Mesendoderm (in vitro differentiated cells): ENCODE measurements around the gene RADIL.

Experiments used
- DNase-seq: peaks from one replicate; pipeline ENCODE4 v3.0.0; 2013
- H2AK5ac ChIP-seq: 2 replicates; pipeline ENCODE4 v1.6.1; 2013; ENCODE audit warnings: low read length, inconsistent platforms
- H2BK120ac ChIP-seq: 2 replicates; pipeline ENCODE4 v1.6.1; 2013; ENCODE audit warnings: low read depth, mild to moderate bottlenecking, low read length, moderate library complexity, mixed read lengths
- H2BK15ac ChIP-seq: replicated peaks from 2 replicates; pipeline ENCODE4 v1.6.1; 2013; ENCODE audit warnings: low read depth, mild to moderate bottlenecking, moderate library complexity
- H2BK5ac ChIP-seq: 2 replicates; pipeline ENCODE4 v1.6.1; 2013; ENCODE audit warnings: low read length, inconsistent platforms
- H3K18ac ChIP-seq: 2 replicates; pipeline ENCODE4 v1.6.1; 2013; ENCODE audit warnings: mild to moderate bottlenecking, low read length, mixed read lengths
- H3K23ac ChIP-seq: one replicate; pipeline ENCODE4 v1.6.1; 2013; ENCODE audit warnings: low read length
- H3K27ac ChIP-seq: 2 replicates; pipeline ENCODE4 v1.5.1; 2013; ENCODE audit warnings: low read depth, mild to moderate bottlenecking, inconsistent platforms, low read length, moderate library complexity
- H3K27me3 ChIP-seq: 2 replicates; pipeline ENCODE4 v1.6.1; 2013; ENCODE audit warnings: low read length, control low read depth, mild to moderate bottlenecking, inconsistent platforms; ENCODE audit not compliant: insufficient read depth, poor library complexity
- H3K36me3 ChIP-seq: 2 replicates; pipeline ENCODE4 v1.6.1; 2013; ENCODE audit warnings: low read length, inconsistent platforms; ENCODE audit not compliant: control insufficient read depth, insufficient read depth
- H3K4ac ChIP-seq: one replicate; pipeline ENCODE4 v1.6.1; 2013; ENCODE audit warnings: low read depth, mild to moderate bottlenecking, low read length, moderate library complexity
- H3K4me1 ChIP-seq: 2 replicates; pipeline ENCODE4 v1.6.1; 2013; ENCODE audit warnings: low read depth, low read length, inconsistent platforms; ENCODE audit not compliant: control insufficient read depth
- H3K4me2 ChIP-seq: 2 replicates; pipeline ENCODE4 v1.6.1; 2013; ENCODE audit warnings: low read length
- H3K4me3 ChIP-seq: 2 replicates; pipeline ENCODE4 v1.5.1; 2013; ENCODE audit warnings: mild to moderate bottlenecking, low read length
- H3K56ac ChIP-seq: one replicate; pipeline ENCODE4 v1.6.1; 2013; ENCODE audit warnings: low read length
- H3K79me1 ChIP-seq: 2 replicates; pipeline ENCODE4 v1.6.1; 2013; ENCODE audit warnings: low read length, inconsistent platforms
- H3K79me2 ChIP-seq: 2 replicates; pipeline ENCODE4 v1.6.1; 2013; ENCODE audit warnings: mild to moderate bottlenecking, low read length; ENCODE audit not compliant: control insufficient read depth, insufficient read depth
- H3K9ac ChIP-seq: 2 replicates; pipeline ENCODE4 v1.6.1; 2013; ENCODE audit warnings: low read length, inconsistent platforms
- H4K5ac ChIP-seq: one replicate; pipeline ENCODE4 v1.6.1; 2013; ENCODE audit warnings: low read length
- H4K8ac ChIP-seq: one replicate; pipeline ENCODE4 v1.6.1; 2013; ENCODE audit warnings: low read depth, mild to moderate bottlenecking, control low read depth, low read length, moderate library complexity
- WGBS: extraction: QIAGEN DNeasy Blood & Tissue Kit; methylation state at CpG from one replicate; pipeline ENCODE4 v1.1.7; 2013; ENCODE audit warnings: low lambda C conversion rate, missing lambda C conversion rate; ENCODE audit not compliant: insufficient coverage; ENCODE audit errors: extremely low coverage; 5-methylcytosine and 5-hydroxymethylcytosine counted together

Gene RADIL

DNA sequence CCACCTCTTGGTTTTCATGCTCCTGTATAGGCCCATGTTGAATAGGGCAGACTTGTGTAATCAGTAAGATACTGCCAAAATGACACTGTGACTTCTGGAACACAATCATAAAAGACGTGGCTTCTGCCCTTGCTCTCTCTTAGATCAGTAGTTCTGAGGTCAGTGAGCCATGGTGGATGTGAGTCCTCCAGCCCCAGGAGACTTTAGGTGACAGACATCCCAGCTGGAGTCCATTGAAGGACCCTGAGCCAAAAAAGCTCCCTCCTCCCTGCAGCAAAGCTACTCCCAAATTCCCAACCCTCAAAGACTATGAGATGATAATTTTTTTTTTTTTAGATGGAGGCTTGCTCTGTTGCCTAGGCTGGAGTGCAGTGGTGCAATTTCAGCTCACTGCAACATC, 3.2 kb upstream of the RADIL start:
- Histone ChIP-seq H3K18ac (no peak overlapping the region), H3K4me2 (no peak overlapping the region), H3K9ac (no peak overlapping the region), H3K56ac (no peak overlapping the region), H3K23ac (no peak overlapping the region), H4K5ac (no peak overlapping the region), H2BK15ac (no peak overlapping the region), H2AK5ac (no peak overlapping the region), H3K4me1 (no peaks in the 10 kb centered on the region), H4K8ac (no peak overlapping the region), H3K79me1 (no peaks in the 10 kb centered on the region), H3K27me3 (no peaks in the 10 kb centered on the region), H2BK5ac (no peak overlapping the region), H3K4ac (no peak overlapping the region), H3K27ac (no peak overlapping the region), H3K36me3 (no peaks in the 10 kb centered on the region), H3K79me2 (no peaks in the 10 kb centered on the region), H2BK120ac (no peak overlapping the region), H3K4me3 (no peak overlapping the region)
- WGBS = no CpG with 5 or more reads among the region's 1 CpG
- DNase-seq = peak; percentile 34

DNA sequence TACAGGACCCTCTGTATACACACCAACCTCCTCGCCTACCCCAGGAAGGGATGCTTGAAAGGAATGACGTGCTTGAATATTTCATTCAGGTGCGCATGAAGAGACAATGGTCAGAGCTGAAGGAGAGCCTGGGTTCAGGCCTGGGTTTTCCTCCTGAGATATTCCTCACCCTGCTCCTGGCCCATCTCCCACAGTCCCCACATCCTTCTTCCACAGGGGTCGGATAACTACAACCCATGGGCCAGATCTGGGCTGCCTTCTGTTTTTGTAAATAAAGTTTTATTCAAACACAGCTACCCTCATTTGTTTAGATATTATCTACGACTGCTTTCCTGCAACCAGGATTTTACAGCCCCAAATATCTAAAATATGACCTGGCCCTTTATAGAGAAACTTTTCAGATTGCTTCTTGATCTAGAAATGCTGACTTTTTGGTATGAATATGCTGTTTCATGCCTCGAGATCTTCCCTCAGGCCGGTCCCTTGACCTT, 1.8 kb upstream of the RADIL start:
- Histone ChIP-seq H2BK15ac (no peak overlapping the region), H3K9ac (no peak overlapping the region), H3K79me1 (no peaks in the 10 kb centered on the region), H2BK120ac (no peak overlapping the region), H2BK5ac (no peak overlapping the region), H4K8ac (no peak overlapping the region), H3K27ac (no peak overlapping the region), H3K4me3 (no peak overlapping the region), H3K4ac (no peak overlapping the region), H3K27me3 (no peaks in the 10 kb centered on the region), H3K18ac (no peak overlapping the region), H3K4me1 (no peaks in the 10 kb centered on the region), H4K5ac (no peak overlapping the region), H3K79me2 (no peaks in the 10 kb centered on the region), H2AK5ac (no peak overlapping the region), H3K36me3 (no peaks in the 10 kb centered on the region), H3K23ac (no peak overlapping the region), H3K4me2 (no peak overlapping the region), H3K56ac (no peak overlapping the region)
- no peak for DNase-seq
- no CpG with 5 or more reads among the region's 7 CpGs for WGBS

DNA sequence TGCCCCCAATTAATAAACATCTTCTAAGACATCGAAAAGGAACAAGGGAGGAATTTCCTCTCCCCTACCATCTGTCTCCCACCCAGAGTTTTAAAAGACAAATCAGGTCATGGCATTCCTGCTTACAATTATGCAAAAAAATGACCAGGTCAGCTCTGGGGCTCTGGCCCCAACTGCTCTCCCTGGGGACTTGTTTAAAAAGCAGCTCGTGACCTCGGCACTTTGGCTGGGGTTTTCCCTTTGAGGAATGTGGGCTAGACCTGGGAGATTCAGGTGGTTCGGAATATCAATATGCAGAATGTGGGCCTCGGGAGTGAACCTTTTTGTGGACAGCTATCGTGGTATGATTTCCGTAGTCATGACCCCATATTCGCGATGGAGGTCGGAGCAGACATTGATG, 648 bp upstream of the RADIL start:
- H4K8ac ChIP-seq = no peak overlapping the region
- DNase-seq = no peak
- H3K79me2 ChIP-seq = no peaks in the 10 kb centered on the region
- no peak overlapping the region for H2BK15ac ChIP-seq
- H3K23ac ChIP-seq = no peak overlapping the region
- no peaks in the 10 kb centered on the region for H3K27me3 ChIP-seq
- H3K36me3 ChIP-seq = no peaks in the 10 kb centered on the region
- H2AK5ac ChIP-seq = no peak overlapping the region
- H3K56ac ChIP-seq = no peak overlapping the region
- no peak overlapping the region for H2BK5ac ChIP-seq
- no peak overlapping the region for H3K4me3 ChIP-seq
- WGBS = no CpG with 5 or more reads among the region's 10 CpGs
- no peak overlapping the region for H3K27ac ChIP-seq
- H3K4ac ChIP-seq = no peak overlapping the region
- no peaks in the 10 kb centered on the region for H3K4me1 ChIP-seq
- no peak overlapping the region for H3K18ac ChIP-seq
- H3K79me1 ChIP-seq = no peaks in the 10 kb centered on the region
- no peak overlapping the region for H2BK120ac ChIP-seq
- H4K5ac ChIP-seq = no peak overlapping the region
- no peak overlapping the region for H3K4me2 ChIP-seq
- H3K9ac ChIP-seq = no peak overlapping the region

DNA sequence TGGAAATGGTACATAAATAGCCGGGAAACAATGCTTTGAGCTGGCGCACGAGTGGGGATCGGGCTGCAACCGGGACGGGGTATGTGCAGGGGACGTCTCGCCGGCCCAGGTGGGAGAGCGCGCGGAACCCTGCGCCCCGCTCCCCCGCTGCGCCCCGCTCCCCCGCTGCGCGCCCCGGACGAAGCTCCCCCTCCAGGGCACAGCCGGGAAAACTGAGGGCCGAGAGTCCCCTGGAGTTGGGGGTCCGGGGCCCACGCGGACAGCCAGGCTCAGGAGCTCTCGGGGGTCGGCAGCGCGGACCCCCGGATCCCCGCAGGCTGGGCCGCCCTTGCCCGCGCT, 514 bp downstream of the RADIL start:
- Histone ChIP-seq H3K9ac (peak overlapping the region; percentile 68), H3K36me3 (no peaks in the 10 kb centered on the region), H3K4me3 (peak overlapping the region; percentile 40), H2BK120ac (no peak overlapping the region), H3K27me3 (no peaks in the 10 kb centered on the region), H3K79me1 (no peaks in the 10 kb centered on the region), H3K79me2 (no peaks in the 10 kb centered on the region), H4K8ac (no peak overlapping the region), H4K5ac (no peak overlapping the region), H2BK15ac (no peak overlapping the region), H3K18ac (peak overlapping the region; percentile 91), H3K4me2 (peak overlapping the region; percentile 73), H3K56ac (peak overlapping the region; percentile 85), H2BK5ac (no peak overlapping the region), H3K27ac (no peak overlapping the region), H2AK5ac (no peak overlapping the region), H3K4ac (no peak overlapping the region), H3K23ac (no peak overlapping the region), H3K4me1 (no peaks in the 10 kb centered on the region)
- no CpG with 5 or more reads among the region's 36 CpGs for WGBS
- no peak for DNase-seq

DNA sequence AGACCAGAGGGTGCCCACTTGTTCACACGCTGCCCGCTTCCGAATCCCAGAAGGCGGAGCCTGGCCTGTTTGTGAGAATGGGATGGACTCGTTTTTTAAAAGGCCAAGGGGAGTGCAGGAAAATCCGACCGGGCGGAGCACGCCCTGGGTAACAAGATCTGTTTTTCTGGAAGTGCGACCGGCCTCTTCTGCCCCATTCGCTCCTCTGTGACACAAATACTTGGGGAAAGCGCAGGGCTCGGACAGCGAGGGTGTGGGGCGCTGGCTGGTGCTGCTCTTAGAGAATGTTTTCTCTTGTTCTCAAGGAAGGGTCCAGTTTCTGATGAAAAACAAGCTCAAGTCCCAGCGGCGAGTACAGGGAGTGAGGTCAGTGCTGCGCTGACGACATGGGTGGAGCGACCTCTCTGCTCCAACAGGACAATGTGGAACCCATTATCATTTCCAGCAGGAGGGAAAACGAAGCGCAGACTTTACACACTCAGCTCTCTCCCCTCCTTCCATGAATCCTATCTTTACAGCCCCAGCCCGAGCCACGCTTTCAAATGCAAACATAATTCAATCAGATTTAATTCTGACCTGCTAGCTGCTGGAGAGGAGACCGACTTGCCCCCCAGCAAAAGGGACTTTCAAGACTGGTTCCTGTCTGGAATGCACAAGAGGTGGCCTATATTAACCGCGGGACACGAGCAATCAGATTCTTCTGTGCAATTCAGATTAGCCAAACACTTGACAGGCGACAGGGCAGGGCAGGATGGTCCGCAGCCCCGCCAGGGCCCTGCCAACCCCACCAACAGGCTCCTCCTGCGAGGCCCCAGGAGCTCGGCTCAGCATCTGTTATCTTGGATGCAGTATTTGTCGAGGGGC, 1.1 kb downstream of the RADIL start:
- no peak overlapping the region for H2BK15ac ChIP-seq
- H3K79me2 ChIP-seq = no peaks in the 10 kb centered on the region
- peak; percentile 83 for DNase-seq
- peak overlapping the region; percentile 73 for H3K4me2 ChIP-seq
- H2BK5ac ChIP-seq = no peak overlapping the region
- no peak overlapping the region for H3K23ac ChIP-seq
- peak overlapping the region; percentile 26 for H3K4me3 ChIP-seq
- H3K4ac ChIP-seq = no peak overlapping the region
- no peak overlapping the region for H4K5ac ChIP-seq
- no peak overlapping the region for H4K8ac ChIP-seq
- no peak overlapping the region for H2AK5ac ChIP-seq
- no peaks in the 10 kb centered on the region for H3K27me3 ChIP-seq
- H3K36me3 ChIP-seq = no peaks in the 10 kb centered on the region
- H3K18ac ChIP-seq = peak overlapping the region; percentile 91
- peak overlapping the region; percentile 63 for H3K9ac ChIP-seq
- H3K79me1 ChIP-seq = no peaks in the 10 kb centered on the region
- no peak overlapping the region for H2BK120ac ChIP-seq
- WGBS = no CpG with 5 or more reads among the region's 35 CpGs
- H3K56ac ChIP-seq = peak overlapping the region; percentile 70
- H3K4me1 ChIP-seq = no peaks in the 10 kb centered on the region
- H3K27ac ChIP-seq = peak overlapping the region; percentile 35

DNA sequence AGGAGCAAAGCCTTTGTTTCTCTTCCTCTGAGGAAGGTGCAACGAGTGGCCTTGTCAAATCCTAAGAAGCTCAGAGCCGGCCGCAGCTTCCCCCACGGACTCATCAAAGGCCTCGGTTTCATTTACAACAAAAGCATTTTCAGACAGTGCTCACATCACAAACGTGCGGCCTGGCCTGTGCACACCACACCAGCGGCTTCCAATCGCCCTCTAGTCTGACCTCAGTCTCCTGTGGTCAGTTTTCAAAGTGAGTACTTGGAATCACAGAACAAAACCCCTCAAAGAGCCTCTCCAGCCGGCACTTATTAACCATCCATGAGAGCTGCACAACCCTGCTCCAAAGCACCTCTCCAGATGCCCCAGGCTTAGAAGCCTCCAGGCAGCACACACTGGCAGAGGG, 3.3 kb downstream of the RADIL start:
- Histone ChIP-seq H3K4me3 (no peak overlapping the region), H3K4ac (no peak overlapping the region)

More for the DNA sequence above, 3.3 kb downstream of the RADIL start:
- no peaks in the 10 kb centered on the region for H3K79me1 ChIP-seq
- H2BK15ac ChIP-seq = no peak overlapping the region
- H3K4me2 ChIP-seq = no peak overlapping the region
- no peaks in the 10 kb centered on the region for H3K27me3 ChIP-seq
- no peak overlapping the region for H3K56ac ChIP-seq
- no peak overlapping the region for H2BK120ac ChIP-seq
- H2AK5ac ChIP-seq = no peak overlapping the region
- DNase-seq = no peak
- H3K27ac ChIP-seq = no peak overlapping the region
- WGBS = no CpG with 5 or more reads among the region's 10 CpGs
- H4K8ac ChIP-seq = no peak overlapping the region
- H4K5ac ChIP-seq = no peak overlapping the region
- H3K79me2 ChIP-seq = no peaks in the 10 kb centered on the region
- H2BK5ac ChIP-seq = no peak overlapping the region
- no peaks in the 10 kb centered on the region for H3K36me3 ChIP-seq
- H3K9ac ChIP-seq = no peak overlapping the region
- no peaks in the 10 kb centered on the region for H3K4me1 ChIP-seq
- no peak overlapping the region for H3K23ac ChIP-seq
- H3K18ac ChIP-seq = no peak overlapping the region
